CD4-positive, alpha-beta memory T cell (primary cell): Measurements from ENCODE around the gene OR1E1. TPM values are rescaled to one million over a fixed set of nuclear protein-coding genes. Genes with fewer than 3 reads are reported as not detected.
"Not testable (repeated sequence)": the region's sequence is repeated elsewhere in the genome, so short reads cannot be mapped to it uniquely, and the experiment has no call there.

Experiments
- CTCF ChIA-PET: fragments of 350-600 bp; sonication (Branson Sonifier 250); formaldehyde crosslinking; loops from one replicate; lab custom pipeline; 2021; ENCODE audit warnings: inconsistent platforms; ENCODE audit not compliant: partially characterized antibody; lab: Charles Lee
- POLR2A ChIA-PET: fragments of 350-600 bp; sonication (Branson Sonifier 250); formaldehyde crosslinking; loops from one replicate; lab custom pipeline; 2021; ENCODE audit not compliant: partially characterized antibody; lab: Charles Lee
- DNase-seq, 5 donors: peaks; one replicate each; pipeline versions ENCODE4 v3.0.0 to v3.0.0-alpha.2; 2020 to 2022; ENCODE audit warnings: mixed read lengths in 1 of 5
- H3K27ac ChIP-seq: one replicate; pipeline ENCODE4 v1.7.0; 2013; ENCODE audit warnings: low read depth, low read length
- H3K27me3 ChIP-seq: 2 replicates; pipeline ENCODE4 v1.7.0; 2013; ENCODE audit warnings: mild to moderate bottlenecking, low read length, moderate library complexity; ENCODE audit not compliant: insufficient read depth
- H3K36me3 ChIP-seq: 2 replicates; pipeline ENCODE4 v1.7.0; 2013; ENCODE audit warnings: mild to moderate bottlenecking, low read length, moderate library complexity; ENCODE audit not compliant: insufficient read depth
- H3K4me1 ChIP-seq: 2 replicates; pipeline ENCODE4 v1.7.0; 2013; ENCODE audit warnings: mild to moderate bottlenecking, low read length, moderate library complexity; ENCODE audit not compliant: insufficient read depth
- H3K4me3 ChIP-seq, 2 donors: one replicate each; pipeline ENCODE4 v1.7.0; 2013; ENCODE audit warnings: low read length in 2 of 2, mild to moderate bottlenecking in 1 of 2
- H3K9me3 ChIP-seq, 2 donors: one replicate each; pipeline ENCODE4 v1.7.0; 2013; ENCODE audit warnings: low read length in 2 of 2, control low read depth in 1 of 2; ENCODE audit not compliant: control insufficient read depth in 1 of 2
- H3K27ac Mint-ChIP-seq, 7 donors: one replicate each; pipeline ENCODE4 v1.8.0; 2020 to 2021; ENCODE audit warnings: mixed read lengths in 7 of 7, mild to moderate bottlenecking in 6 of 7, inconsistent platforms in 3 of 7, moderate library complexity in 3 of 7
- H3K27me3 Mint-ChIP-seq, 2 donors: one replicate each; pipeline ENCODE4 v1.8.0; 2020 to 2021; ENCODE audit warnings: mixed read lengths in 2 of 2
- H3K36me3 Mint-ChIP-seq, 2 donors: one replicate each; pipeline ENCODE4 v1.8.0; 2020 to 2021; ENCODE audit warnings: mixed read lengths in 2 of 2, inconsistent platforms in 1 of 2, mild to moderate bottlenecking in 1 of 2
- H3K4me1 Mint-ChIP-seq, 4 donors: one replicate each; pipeline ENCODE4 v1.8.0; 2020 to 2021; ENCODE audit warnings: mixed read lengths in 4 of 4, mild to moderate bottlenecking in 1 of 4
- H3K4me3 Mint-ChIP-seq, 8 donors: one replicate each; pipeline ENCODE4 v1.8.0; 2020 to 2021; ENCODE audit warnings: mixed read lengths in 8 of 8, mild to moderate bottlenecking in 7 of 8, moderate library complexity in 6 of 8, inconsistent platforms in 3 of 8
- H3K9me3 Mint-ChIP-seq, 8 donors: one replicate each; pipeline ENCODE4 v1.8.0; 2020 to 2021; ENCODE audit warnings: mixed read lengths in 8 of 8, mild to moderate bottlenecking in 5 of 8, inconsistent platforms in 3 of 8, moderate library complexity in 1 of 8
- intact Hi-C: fragments of 100-400 bp; cut with micrococcal nuclease; formaldehyde crosslinking; loops from one replicate; pipeline ENCODE4 v1.15.1; 2023
- polyA plus RNA-seq, 2 donors: library from polyadenylated mRNA; unstranded; fragments of 300-500 nt; fragmentation: Illumina TruSeq; gene quantifications; one replicate each; pipeline ENCODE4 v1.2.3, GENCODE V29; 2021
- total RNA-seq, 2 experiments: library from RNA; stranded (reverse); gene quantifications; one replicate each; pipeline ENCODE4 v1.2.3, GENCODE V29; 2021

Gene OR1E1
- total and polyA plus RNA-seq, 4 experiments from 2014 or later, result not detected

GRCh38 chr17:3385869-3386816 lies 12.1 kb downstream of the OR1E1 start, which contains the start of gene OR3A2:
Gene OR3A2, minus strand, starts transcription at chr17:3386308.
- H3K27ac ChIP-seq, result no peak within 1 kb of the TSS
- H3K9me3 ChIP-seq, result no peaks in the 10 kb centered on the region
- Mint-ChIP-seq H3K4me1 (peaks cover 0 to 8% (median 0%) of the 10 kb centered on the region in 4 donors), H3K4me3 (peak within 1 kb of the TSS in 7 of 8 donors; percentile 74 to 84 (median 77)), H3K36me3 (no peaks in the 10 kb centered on the region), H3K9me3 (peaks cover 0 to 5% (median 3%) of the 10 kb centered on the region in 8 donors), H3K27ac (peak within 1 kb of the TSS in 4 of 7 donors; percentile 48 to 84 (median 80)), H3K27me3 (peaks cover 20 to 27% of the 10 kb centered on the region in 2 donors)
- H3K36me3 ChIP-seq, result no peaks in the 10 kb centered on the region
- DNase-seq, result peak in 3 of 5 donors; percentile 8 to 36 (median 22)
- POLR2A ChIA-PET, result no interaction called here
- no peaks in the 10 kb centered on the region for H3K27me3 ChIP-seq
- CTCF ChIA-PET, result no interaction called here
- intact Hi-C loops, result no loop called here
- H3K4me1 ChIP-seq, result no peaks in the 10 kb centered on the region
- H3K4me3 ChIP-seq, result no peak within 1 kb of the TSS

DNA sequence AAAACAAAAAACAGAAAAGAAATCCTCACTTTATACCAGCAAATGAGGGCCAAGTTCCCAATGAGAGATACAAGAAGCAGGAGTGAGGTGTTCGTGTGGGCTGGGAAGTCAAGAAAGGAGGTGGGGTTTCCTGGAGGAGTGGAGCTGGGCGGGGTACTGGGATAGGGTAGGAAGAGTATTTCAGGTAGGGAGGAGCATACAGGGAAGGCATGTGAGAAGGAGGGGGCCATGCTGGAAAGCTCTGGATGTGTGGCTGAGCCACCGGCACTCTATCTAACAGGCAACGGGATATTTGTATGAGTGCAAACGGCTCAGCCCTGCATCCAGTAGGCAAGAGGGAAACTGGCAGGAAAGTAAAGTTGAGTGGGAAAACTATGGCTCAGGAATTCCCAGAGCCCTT lies 16.3 kb downstream of the OR1E1 start:
- CTCF ChIA-PET, result no interaction called here
- Mint-ChIP-seq H3K4me1 (peaks cover 0 to 8% (median 0%) of the 10 kb centered on the region in 4 donors), H3K27me3 (peaks cover 20 to 37% of the 10 kb centered on the region in 2 donors), H3K27ac (no peak overlapping the region), H3K36me3 (peaks cover 0 to 3% of the 10 kb centered on the region in 2 donors), H3K9me3 (peaks cover 0 to 2% (median 0%) of the 10 kb centered on the region in 8 donors), H3K4me3 (no peak overlapping the region)
- H3K4me3 ChIP-seq, result no peak overlapping the region
- no peaks in the 10 kb centered on the region for H3K9me3 ChIP-seq
- intact Hi-C loops, result no loop called here
- H3K27me3 ChIP-seq, result no peaks in the 10 kb centered on the region
- DNase-seq, result no peak
- no peaks in the 10 kb centered on the region for H3K36me3 ChIP-seq
- POLR2A ChIA-PET, result no interaction called here
- no peaks in the 10 kb centered on the region for H3K4me1 ChIP-seq
- no peak overlapping the region for H3K27ac ChIP-seq

DNA sequence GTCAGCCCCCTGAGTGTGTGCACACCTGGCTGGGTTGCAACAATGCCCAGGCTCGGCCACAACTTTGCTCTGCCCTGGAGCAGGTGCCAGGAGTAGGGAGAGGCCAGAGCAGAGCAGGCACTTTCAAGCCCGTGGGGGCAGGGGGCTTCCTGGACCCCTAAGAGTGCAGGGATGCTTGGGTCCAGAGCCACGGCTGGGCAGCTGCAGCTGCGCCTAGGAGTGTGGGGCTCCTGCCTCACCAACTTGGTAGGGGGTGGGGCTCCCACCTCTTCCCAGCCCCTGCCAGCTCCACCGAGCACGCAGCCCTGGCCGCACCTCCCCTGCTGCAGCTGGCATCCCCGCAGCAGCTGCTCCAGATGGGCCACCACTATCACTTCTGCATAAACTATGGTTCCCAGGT lies 19.9 kb downstream of the OR1E1 start:
- no peak for DNase-seq
- CTCF ChIA-PET, result no interaction called here
- peaks cover 12 to 21% of the 10 kb centered on the region in 2 donors for H3K27me3 Mint-ChIP-seq

GRCh38 chr17:3371167-3371566 lies 27.0 kb downstream of the OR1E1 start:
- H3K27ac Mint-ChIP-seq, intact Hi-C loops, POLR2A ChIA-PET, DNase-seq, H3K36me3 ChIP-seq, H3K4me3 ChIP-seq, H3K27ac ChIP-seq, H3K4me1 Mint-ChIP-seq, H3K4me1 ChIP-seq, H3K27me3 ChIP-seq, H3K36me3 Mint-ChIP-seq, H3K9me3 ChIP-seq, H3K4me3 Mint-ChIP-seq, CTCF ChIA-PET: not testable (repeated sequence)
- peaks cover 7 to 21% of the 10 kb centered on the region in 2 donors for H3K27me3 Mint-ChIP-seq
- H3K9me3 Mint-ChIP-seq, result peaks cover 2 to 49% (median 36%) of the 10 kb centered on the region in 8 donors

More for the DNA sequence above, 19.9 kb downstream of the OR1E1 start:
- Mint-ChIP-seq H3K9me3 (peaks cover 0 to 28% (median 20%) of the 10 kb centered on the region in 8 donors), H3K4me1 (no peaks in the 10 kb centered on the region), H3K36me3 (peaks cover 0 to 3% of the 10 kb centered on the region in 2 donors), H3K27ac (no peak overlapping the region), H3K4me3 (no peak overlapping the region)
- H3K27me3 ChIP-seq, result no peaks in the 10 kb centered on the region
- POLR2A ChIA-PET, result no interaction called here
- no peaks in the 10 kb centered on the region for H3K36me3 ChIP-seq
- H3K4me1 ChIP-seq, result no peaks in the 10 kb centered on the region
- no peak overlapping the region for H3K27ac ChIP-seq
- no peak overlapping the region for H3K4me3 ChIP-seq
- intact Hi-C loops, result no loop called here
- peaks cover 0 to 4% of the 10 kb centered on the region in 2 donors for H3K9me3 ChIP-seq

Other genes starting within 250 kb of the OR1E1 start
- not detected for gene OR1A2, start 200.9 kb downstream of the OR1E1 start, total RNA-seq
- not detected for gene OR1A2, start 200.9 kb downstream of the OR1E1 start, polyA plus RNA-seq
- gene OR1A1, start 190.7 kb downstream of the OR1E1 start, total RNA-seq, result not detected
- not detected for gene OR1A1, start 190.7 kb downstream of the OR1E1 start, polyA plus RNA-seq
- gene OR3A1, start 100.0 kb downstream of the OR1E1 start, total RNA-seq, result under 1 TPM; 0.23 to 0.53 TPM
- gene OR3A1, start 100.0 kb downstream of the OR1E1 start, polyA plus RNA-seq, result not detected
- 1 to 10 TPM; 1.9 to 2.4 TPM for gene OR3A2, start 12.1 kb downstream of the OR1E1 start, total RNA-seq
- under 1 TPM; 0.79 to 1.00 TPM for gene OR3A2, start 12.1 kb downstream of the OR1E1 start, polyA plus RNA-seq
- gene OR3A3, start 13.0 kb upstream of the OR1E1 start, total RNA-seq, result not detected
- gene OR3A3, start 13.0 kb upstream of the OR1E1 start, polyA plus RNA-seq, result not detected
- not detected for gene OR1E2, start 35.4 kb upstream of the OR1E1 start, total RNA-seq
- not detected for gene OR1E2, start 35.4 kb upstream of the OR1E1 start, polyA plus RNA-seq
- gene SPATA22, start 73.4 kb upstream of the OR1E1 start, total RNA-seq, result not detected
- under 1 TPM in 1 of 2 donors, not detected in 1; 0.42 TPM for gene SPATA22, start 73.4 kb upstream of the OR1E1 start, polyA plus RNA-seq
- gene ASPA, start 77.6 kb upstream of the OR1E1 start, total RNA-seq, result not detected
- not detected for gene ASPA, start 77.6 kb upstream of the OR1E1 start, polyA plus RNA-seq
- gene TRPV3, start 159.4 kb upstream of the OR1E1 start, total RNA-seq, result under 1 TPM; 0.06 to 0.14 TPM
- not detected for gene TRPV3, start 159.4 kb upstream of the OR1E1 start, polyA plus RNA-seq
- 1 to 10 TPM; 8.1 to 8.8 TPM for gene TRPV1, start 211.0 kb upstream of the OR1E1 start, total RNA-seq
- under 1 TPM in 1 of 2 donors, not detected in 1; 0.46 TPM for gene TRPV1, start 211.0 kb upstream of the OR1E1 start, polyA plus RNA-seq
- 10 to 100 TPM; 10.7 to 11.6 TPM for gene SHPK, start 237.8 kb upstream of the OR1E1 start, total RNA-seq
- 1 to 10 TPM; 5.8 to 6.0 TPM for gene SHPK, start 237.8 kb upstream of the OR1E1 start, polyA plus RNA-seq
- 10 to 100 TPM; 11.6 to 12.0 TPM for gene CTNS, start 238.3 kb upstream of the OR1E1 start, total RNA-seq
- gene CTNS, start 238.3 kb upstream of the OR1E1 start, polyA plus RNA-seq, result 1 to 10 TPM; 7.7 to 8.0 TPM